Activated CD4-positive, alpha-beta T cell treated with anti-CD3 and anti-CD28 coated beads, Interleukin-2, amount 50 U/mL, for 48 hours (primary cell): ENCODE measurements around the gene ANKRD24.
"Not testable (repeated sequence)": the region's sequence is repeated elsewhere in the genome, so short reads cannot be mapped to it uniquely, and the experiment has no call there.

Experiments used
- DNase-seq, 2 experiments: peaks; one replicate each; pipeline ENCODE4 v3.0.0-alpha.2; 2020

The ANKRD24 gene

DNA sequence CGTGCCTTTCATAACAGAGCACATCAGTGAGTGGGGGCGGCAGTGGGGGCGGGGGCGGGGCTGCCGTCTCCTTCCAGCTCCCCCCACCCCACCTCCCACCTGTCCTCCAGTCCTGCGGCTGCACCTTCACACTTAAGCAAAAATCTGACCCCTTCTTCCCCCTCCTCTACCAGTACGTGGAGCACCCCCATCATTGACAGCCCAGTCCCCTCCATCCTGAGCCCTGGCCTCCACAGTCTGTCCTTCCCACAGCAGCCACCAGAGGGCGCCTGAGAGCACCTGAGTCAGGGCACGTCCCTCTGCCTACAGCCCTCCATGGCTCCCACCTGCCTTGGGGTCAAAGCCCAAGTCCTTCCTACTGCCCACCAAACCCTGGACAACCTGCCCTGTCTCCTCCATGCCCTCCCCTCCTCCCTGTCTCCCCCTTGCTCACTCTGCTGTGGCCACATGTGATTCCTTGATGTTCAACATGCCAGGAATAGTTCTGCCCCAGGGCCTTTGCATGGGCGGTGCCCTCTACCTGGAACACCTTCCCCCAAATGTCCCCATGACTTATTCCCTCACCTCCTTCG, 50.9 kb downstream of the ANKRD24 start:
- peak; percentile 86 to 87 for DNase-seq

DNA sequence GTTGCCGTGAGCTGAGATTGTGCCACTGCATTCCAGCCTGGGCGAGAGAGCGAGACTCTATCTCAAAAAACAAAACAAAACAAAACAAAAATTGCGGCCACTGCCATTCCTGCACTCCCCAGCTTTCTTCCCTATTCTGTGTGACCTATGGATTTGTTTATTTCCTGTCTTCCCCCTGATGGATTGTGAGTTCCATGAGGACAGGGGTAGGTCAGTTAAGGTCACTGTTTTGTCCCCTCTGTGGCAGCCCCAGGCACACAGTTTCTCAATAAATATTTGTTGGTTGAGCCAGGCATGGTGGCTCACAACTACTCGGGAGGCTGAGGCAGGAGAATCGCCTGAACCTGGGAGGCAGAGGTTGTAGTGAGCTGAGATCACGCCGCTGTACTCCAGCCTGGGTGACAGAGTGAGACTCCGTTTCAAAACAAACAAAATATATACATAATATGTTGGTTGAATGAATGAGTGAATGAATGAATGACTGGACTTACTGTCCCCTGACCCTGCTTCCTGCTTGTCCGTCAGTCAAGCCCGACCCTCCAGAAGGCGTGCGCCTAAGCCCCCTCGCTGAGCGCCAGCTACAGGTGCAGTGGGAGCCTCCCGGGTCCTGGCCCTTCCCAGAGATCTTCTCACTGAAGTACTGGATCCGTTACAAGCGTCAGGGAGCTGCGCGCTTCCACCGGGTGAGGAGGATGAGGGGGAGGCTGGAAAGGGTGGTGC, 51.8 kb downstream of the ANKRD24 start:
- no peak for DNase-seq

DNA sequence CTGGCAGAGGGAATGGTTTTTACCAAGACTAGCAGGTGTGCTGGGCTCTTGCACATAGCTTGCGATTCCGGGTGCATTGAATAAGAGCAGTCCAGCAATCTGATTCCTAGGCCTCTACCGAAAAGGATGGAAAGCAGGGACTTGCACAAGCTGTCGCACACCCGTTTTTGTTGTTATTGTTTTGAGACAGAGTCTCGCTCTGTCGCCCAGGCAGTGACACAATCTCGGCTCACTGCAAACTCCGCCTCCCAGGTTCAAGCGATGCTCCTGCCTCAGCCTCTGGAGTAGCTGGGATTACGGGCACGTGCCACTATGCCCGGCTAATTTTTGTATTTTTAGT, 52.3 kb downstream of the ANKRD24 start:
- no peak for DNase-seq

DNA sequence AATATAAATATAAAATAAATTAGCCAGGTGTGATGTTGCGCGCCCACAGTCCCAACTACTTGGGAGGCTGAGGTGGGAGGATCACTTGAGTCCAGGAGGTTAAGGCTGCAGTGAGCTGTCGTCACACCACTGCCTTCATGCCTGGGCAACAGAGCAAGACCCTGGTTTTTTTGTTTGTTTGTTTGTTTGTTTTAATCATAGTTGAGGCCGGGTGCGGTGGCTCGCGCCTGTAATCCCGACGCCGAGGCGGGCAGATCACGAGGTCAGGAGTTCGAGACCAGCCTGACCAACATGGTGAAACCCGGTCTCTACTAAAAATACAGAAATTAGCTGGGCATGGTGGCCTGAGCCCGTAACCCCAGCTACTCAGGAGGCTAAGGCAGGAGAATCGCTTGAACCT, 55.0 kb downstream of the ANKRD24 start:
- DNase-seq: not testable (repeated sequence)

DNA sequence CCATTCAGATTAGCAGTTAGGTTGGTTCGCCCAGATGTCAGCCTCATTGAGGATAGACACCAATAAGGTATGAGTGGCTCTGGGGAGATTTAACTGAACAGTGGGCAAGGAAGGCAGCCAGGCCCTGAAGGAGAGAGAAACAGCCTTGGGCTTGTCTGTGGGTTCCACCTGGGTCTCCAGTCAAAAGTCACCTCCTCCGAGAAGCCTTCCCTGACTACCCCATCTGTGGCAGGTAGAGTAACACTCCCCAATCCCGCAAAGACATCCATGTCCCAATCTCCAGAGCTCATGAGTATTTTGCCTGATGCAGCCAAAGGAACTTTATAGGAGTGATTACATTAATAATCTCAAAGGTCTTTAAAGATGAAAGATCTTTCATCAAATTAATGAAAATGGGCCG, 56.3 kb downstream of the ANKRD24 start:
- no peak for DNase-seq

DNA sequence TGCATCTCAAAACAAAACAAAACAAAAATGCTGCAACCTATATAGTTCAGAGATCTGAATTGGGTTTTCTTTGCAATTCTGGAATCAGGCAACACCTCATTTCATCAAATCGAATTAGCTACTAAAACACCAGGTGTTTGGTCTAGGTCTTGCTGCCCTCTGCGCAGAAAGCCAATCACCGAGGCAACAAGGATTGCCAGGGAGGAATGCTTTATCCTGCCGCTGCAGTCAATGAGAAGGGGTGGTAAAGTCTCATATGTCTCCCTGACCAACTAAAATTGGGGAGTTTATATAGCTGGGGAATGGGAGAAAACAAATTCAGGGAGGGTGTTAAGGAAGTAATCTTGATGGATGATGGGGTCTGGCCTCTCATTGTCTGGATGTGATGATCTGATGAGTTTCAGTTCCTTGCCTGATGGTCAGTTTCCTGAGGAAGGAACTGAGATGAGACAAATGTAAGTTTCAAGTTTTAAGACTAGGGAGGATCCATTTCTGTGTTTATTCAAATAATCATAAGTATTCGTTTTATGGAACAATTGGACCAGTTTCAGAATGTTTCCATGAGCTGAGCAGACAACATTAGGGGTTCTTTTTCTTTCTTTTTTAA, 59.4 kb downstream of the ANKRD24 start:
- DNase-seq: no peak

DNA sequence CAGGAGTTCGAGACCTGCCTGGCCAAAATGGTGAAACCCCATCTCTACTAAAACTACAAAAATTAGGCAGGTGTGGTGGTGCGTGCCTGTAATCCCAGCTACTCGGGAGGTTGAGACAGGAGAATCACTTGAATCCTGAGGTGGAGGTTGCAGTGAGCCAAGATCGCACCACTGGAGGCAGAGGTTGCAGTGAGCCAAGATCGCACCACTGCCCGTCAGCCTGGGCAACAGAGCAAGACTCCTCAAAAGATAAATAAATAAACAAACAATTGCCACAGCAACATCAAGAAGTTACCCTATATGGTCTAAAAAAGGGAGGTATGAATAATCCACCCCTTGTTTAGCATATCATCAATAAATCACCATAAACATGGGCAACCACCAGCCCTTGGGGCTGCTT, 63.4 kb downstream of the ANKRD24 start:
- DNase-seq: not testable (repeated sequence)

DNA sequence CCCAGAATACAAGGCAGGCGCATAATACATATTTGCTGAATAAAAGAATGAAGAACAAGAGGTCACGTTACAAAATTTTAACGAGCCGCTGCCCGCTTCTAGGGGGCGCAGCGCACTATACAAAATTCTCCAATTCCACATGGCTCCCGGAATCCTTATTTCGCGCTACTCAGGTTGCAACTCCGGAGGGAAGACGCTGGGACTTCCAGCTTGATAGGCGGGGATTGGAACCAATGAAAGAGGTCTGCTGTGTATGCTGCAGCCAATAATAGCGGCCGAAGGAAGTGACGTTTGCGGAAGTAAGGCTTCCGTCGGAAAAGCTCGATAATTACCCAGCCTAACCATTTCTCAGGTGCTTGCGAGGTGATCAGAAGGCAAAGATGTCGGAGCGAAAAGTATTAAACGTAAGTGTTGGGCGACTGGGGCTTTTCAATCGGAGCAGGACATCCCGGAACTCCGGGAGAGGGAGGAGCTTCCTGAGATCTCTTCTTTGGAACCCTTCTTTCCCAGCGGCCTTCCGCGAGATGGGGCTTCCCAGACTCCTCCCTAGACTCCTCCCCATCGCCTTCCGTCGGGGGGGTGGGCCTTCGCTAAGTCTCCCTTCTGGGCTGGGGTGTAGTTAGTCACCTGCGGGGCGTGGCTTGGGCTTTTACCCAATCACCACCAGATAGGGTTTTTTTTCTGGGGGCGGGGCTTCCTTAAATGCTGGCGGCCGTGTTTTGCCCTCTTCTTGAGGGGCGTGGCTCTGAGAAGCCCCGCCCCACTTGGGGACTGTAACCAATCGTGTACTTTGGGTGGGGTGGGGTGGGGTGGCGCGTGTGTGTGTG, 64.5 kb downstream of the ANKRD24 start, which contains the start of gene YJU2:
TSS of gene YJU2 (plus strand) at position 314 of the 827 bp plus-strand sequence. CDS start at position 381, 67 bp downstream.
- DNase-seq: peak; percentile 99

DNA sequence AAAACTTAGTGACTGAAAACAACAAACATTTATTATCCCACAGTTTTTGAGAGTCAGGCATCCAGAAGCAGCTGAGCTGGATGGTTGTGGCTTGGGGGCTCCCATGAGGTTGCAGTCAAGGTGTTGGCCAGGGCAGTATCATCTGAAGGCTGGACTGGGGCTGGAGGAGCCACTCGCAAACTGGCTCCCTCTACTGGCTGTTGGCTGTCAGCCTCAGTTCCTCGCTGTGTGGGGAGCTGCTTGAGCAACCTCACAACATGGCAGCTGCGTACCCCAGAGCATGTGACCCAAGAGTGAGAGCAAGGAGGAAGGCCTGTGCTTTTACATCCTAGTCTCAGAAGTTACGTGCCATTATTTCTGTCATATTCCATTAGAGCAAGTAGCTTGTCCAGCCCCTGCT, 74.1 kb downstream of the ANKRD24 start:
- DNase-seq: peak in 1 of 2 experiments; percentile 12

DNA sequence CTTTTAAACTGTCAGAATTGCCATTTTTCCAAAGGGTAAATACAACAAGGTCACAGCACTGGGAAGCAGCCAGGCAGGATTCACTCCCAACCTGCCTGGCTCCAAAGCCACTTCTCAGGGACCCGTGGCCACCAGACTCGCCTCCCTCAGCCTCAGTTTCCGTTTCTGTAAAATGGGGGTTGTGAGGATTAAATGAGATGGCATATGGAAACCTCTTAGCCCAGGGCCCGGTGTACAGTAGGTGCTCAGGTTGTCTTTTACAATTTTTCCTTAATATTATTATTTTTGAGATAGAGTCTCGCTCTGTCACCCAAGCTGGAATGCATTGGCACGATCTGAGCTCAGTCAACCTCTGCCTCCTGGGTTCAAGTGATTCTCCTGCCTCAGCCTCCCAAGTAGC, 74.5 kb downstream of the ANKRD24 start:
- no peak for DNase-seq

DNA sequence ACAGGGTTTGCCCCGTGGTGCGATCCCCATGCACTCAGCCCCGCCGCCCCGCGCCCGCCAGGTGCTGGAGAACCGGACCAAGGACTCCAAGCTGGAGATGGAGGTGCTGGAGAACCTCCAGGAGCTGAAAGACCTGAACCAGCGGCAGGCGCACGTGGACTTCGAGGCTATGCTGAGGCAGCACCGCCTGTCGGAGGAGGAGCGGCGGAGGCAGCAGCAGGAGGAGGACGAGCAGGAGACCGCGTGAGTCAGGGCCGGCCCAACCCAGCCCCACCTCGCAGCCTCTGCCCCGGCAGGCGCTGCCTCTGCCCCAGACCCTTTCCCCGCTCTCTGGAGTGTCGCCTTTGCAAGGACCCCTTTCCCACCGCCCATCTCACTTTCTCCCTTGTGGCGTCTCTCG, 75.7 kb downstream of the ANKRD24 start:
- DNase-seq: no peak

DNA sequence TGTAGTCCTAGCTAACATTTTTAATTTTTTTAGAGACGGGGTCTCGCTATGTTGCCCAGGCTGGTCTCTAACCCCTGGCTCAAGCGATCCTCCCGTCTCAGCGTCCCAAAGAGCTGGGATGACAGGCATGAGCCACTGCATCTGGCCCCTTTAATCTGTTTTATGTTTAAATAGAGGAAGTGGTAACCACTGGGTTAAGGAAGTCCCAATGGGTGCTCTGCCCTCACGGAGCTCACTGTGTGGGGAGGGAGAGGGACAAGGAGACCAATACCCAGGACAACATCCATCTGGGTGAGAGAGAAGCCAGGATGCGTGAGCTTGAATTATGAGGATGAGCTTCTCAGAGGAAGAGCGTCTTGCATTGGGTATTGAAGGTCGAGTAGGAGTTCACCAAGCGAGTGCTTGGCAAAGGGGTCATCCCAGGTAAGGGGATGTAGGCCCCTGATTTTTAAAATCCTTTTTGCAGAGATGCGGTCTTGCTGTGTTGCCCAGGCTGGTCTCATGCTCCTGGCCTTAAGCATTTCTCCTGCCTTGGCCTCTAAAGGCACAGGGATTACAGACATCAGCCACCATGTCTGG, 78.2 kb downstream of the ANKRD24 start:
- DNase-seq: no peak

DNA sequence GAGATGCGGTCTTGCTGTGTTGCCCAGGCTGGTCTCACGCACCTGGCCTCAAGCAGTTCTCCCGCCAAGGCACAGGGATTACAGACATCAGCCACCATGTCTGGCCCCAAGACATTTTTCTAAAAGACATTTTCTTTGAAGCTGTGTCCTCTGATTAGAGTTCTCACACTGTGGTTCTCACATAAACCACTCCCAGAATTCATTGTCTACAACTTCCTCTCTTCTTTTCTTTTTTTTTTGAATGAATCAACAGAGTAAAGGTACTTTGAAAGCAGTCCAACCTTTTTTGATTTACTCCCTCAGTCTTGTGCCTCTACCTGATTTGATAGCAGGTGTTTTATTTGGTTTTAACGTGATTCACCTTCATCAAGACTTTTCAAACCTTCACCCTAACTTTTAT, 82.3 kb downstream of the ANKRD24 start:
- no peak for DNase-seq

DNA sequence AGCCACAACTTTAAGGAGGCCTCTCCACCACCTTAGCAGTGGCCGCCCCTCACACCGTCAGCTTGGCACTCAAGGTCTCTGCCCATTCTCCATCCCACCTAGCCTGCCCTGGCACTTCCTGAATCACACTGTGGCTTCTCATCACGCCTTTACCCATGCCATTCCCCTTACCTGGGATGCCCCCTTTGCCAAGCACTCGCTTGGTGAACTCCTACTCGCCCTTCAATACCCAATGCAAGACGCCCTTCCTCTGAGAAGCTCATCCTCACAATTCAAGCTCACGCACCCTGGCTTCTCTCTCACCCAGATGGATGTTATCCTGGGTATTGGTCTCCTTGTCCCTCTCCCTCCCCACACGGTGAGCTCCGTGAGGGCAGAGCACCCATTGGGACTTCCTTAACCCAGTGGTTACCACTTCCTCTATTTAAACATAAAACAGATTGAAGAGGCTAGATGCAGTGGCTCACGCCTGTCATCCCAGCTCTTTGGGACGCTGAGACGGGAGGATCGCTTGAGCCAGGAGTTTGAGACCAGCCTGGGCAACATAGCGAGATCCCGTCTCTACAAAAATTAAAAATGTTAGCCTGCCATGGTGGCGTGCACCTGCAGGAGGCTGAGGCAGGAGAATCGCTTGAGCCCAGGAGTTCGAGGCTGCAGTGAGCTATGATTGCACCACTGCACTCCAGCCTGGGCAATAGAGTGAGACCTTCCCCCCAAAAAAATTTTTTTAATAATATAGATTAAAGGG, 83.9 kb downstream of the ANKRD24 start:
- DNase-seq: no peak

DNA sequence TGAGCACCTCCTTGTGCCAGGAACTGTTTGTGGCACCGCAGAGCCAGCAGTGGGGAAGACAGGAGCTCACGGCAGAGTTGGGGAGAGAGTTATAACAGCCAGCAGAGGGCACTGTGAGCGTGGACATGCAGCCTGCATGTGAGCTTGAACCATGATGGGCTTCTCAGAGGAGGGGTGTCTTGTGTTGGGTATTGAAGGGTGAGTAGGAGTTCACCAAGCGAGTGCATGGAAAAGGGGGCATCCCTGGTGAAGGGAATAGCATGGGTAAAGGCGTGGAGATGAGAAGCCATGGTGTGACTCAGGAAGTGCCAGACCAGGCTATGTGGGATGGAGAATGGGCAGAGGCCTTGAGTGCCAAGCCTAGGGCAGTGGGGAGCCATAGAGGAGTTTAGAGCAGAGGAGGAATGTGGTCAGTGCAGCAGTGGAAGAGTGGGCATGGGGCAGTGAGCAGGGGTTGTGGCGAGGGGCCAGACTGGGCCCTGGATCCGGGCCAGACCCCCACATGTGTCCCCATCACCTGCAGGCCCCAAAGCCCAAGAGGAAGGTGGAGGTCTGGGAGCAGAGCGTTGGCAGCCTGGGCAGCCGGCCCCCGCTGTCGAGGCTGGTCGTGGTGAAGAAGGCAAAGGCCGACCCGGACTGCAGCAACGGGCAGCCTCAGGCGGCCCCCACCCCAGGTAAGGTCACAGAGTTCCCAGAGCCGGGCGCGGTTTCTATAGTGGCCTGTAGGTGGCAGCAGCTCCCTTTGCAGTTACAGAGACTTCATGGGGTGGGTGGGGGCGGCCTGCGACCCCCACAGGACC, 84.8 kb downstream of the ANKRD24 start:
- peak; percentile 70 to 75 for DNase-seq

DNA sequence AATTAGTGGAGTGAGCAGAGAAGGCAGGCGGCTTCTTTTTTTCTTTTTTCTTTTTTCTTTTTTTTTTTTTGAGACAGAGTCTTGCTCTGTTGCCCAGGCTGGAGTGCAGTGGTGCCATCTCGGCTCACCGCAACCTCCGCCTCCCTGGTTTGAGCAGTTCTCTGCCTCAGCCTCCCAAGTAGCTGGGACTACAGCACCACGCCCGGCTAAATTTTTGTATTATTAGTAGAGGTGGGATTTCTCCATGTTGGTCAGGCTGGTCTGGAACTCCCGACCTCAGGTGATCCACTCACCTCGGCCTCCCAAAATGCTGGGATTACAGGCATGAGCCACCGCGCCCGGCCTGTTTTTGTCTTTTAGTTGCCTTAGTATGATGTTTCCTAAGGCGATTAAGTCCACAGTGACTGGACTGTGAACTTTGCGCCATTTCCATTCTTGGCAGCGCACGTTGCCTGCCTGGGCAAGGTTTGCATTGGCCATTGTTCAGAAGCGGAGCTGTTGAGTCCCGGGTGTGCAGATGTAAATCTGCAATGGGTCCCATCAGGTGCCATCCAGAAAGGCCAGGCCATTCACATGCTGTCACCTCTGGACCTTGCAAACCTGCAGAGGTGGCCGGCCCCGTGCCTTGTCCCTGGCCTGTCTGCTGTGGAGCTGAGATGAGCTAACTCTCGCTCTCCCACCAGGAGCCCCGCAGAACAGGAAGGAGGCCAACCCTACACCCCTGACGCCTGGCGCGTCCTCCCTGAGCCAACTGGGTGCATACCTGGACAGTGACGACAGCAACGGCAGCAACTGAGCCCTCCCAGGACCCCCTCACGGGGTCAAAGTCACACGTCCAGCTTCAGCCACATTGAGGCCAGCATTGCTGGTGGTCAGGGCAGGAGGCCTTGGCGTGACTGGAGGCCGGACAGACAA, 85.7 kb downstream of the ANKRD24 start:
- no peak for DNase-seq

DNA sequence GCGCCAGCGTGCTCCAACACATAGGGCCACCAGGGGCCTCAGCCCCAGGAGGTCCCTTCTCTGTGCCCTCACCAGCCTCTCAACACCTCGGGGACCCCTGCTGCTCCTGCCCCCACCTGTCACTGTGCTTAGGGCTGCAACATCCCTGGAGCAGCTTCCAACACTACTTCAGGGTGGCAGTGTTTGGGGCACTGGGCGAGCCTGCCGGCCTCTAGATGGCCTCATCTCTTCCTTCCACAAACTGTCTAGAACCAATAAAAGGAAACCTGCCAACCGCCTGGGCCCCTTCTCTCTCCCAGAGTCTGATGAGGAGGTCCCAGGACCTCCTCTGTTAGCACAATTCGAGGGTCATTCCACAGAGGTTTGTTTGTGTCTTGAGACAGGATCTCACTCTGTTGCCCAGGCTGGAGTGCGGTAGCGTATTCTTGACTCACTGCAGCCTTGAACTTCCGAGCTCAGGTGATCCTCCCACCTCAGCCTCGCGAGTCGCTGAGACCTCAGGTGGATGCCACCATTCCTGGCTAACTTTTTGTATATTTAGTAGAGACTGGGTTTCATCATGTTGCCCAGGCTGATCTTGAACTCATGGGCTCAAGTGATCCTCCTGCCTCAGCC, 86.4 kb downstream of the ANKRD24 start:
- DNase-seq: no peak

DNA sequence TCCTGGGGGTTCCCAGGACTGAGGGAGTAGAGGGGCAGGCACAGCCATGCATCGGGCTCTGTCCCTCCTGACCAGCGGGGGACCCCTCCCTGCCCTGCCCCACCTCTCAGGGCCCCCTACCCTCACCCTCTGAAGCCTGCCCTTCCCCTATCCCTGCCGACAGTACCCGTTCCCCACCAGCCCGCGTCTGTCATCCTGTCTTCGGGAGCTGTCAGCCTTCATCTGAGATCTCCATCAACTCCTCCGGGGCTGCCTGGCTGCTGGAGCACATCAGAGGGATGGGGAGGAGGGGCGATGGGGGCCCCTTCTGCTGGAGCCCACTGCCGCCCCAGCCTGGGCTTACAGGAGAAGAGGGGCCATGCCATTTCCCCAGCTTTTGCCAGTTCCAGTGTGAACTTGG, 90.4 kb downstream of the ANKRD24 start:
- no peak for DNase-seq

DNA sequence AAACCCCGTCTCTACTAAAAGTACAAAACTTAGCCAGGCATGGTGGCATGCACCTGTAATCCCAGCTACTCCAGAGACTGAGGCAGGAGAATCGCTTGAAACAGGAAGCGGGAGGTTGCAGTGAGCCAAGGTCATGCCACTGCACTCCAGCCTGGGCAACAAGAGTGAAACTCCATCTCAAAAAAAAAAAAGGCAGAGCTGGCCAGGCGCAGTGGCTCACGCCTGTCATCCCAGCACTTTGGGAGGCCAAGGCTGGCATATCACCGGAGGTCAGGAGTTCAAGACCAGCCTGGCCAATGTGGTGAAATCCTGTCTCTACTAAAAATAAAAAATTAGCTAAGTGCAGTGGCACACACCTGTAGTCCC, 91.8 kb downstream of the ANKRD24 start:
- not testable (repeated sequence) for DNase-seq
